ENCODE data around the gene LUC7L2. TPM values are rescaled to one million over a fixed set of nuclear protein-coding genes. Genes with fewer than 3 reads are reported as not detected.
"Not testable (repeated sequence)": the region's sequence is repeated elsewhere in the genome, so short reads cannot be mapped to it uniquely, and the experiment has no call there.

The LUC7L2 gene
- total RNA-seq, 1 donor from 2014 or later: 172 TPM

DNA sequence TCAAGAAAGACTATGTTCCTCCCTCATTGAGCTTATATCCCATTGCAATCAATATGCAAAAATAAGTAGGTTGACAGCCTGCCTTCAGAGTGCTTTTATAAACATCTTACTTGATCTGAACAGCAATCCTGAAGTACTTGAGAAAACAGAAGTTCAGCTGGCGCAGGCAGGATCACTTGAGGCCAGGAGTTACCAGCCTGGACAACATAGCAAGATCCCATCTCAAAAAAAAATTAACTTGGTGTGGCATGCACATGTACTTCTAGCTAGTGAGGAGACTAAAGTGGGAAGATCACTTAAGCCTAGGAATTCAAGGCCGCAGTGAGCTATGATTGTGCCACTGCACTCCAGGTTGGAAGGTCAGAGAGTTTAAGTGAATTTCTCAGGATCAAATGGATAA, 30.1 kb downstream of the LUC7L2 start:
- peaks cover 24% of the 10 kb centered on the region for H3K4me1 Mint-ChIP-seq
- no peak overlapping the region for H3K27ac Mint-ChIP-seq
- peaks cover 59% of the 10 kb centered on the region for H3K36me3 Mint-ChIP-seq (ENCODE audit: low read depth)
- H3K9me3 Mint-ChIP-seq: no peaks in the 10 kb centered on the region
- DNase-seq: no peak
- H3K27me3 Mint-ChIP-seq: no peaks in the 10 kb centered on the region
- no peak overlapping the region for H3K4me3 Mint-ChIP-seq
- intact Hi-C loops (cut with micrococcal nuclease): no loop called here

DNA sequence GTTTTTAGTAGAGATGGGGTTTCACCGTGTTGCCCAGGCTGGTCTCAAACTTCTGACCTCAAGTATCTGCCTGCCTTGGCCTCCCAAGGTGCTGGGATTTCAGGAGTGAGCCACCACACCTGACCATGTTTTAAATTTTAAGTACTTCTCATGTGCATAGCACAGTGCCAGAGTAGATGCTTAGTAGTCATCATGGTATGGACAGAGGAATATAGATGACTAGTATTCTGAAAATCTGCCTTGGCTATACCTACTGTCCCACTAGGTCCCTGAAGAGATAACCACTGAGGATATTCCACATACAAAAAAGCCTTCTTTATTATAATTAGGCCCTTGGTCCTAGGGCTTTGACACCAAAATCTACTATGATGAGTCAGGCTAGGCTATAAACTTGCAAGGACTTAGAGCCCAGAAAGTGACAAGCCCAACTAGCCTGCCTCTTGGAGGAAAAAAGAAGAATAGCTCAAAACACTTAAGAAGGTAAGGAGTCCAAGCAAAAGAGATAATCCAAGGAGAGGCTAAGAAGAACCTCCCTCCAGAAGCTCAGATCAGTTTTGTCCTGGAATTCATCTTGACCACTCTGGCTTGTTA, 34.0 kb downstream of the LUC7L2 start:
- H3K36me3 Mint-ChIP-seq (ENCODE audit: low read depth): peaks cover 61% of the 10 kb centered on the region
- intact Hi-C loops (cut with micrococcal nuclease): no loop called here
- H3K4me1 Mint-ChIP-seq: peaks cover 26% of the 10 kb centered on the region
- H3K9me3 Mint-ChIP-seq: no peaks in the 10 kb centered on the region
- DNase-seq: no peak
- peak overlapping the region; percentile 60 for H3K27ac Mint-ChIP-seq
- H3K27me3 Mint-ChIP-seq: no peaks in the 10 kb centered on the region
- no peak overlapping the region for H3K4me3 Mint-ChIP-seq

DNA sequence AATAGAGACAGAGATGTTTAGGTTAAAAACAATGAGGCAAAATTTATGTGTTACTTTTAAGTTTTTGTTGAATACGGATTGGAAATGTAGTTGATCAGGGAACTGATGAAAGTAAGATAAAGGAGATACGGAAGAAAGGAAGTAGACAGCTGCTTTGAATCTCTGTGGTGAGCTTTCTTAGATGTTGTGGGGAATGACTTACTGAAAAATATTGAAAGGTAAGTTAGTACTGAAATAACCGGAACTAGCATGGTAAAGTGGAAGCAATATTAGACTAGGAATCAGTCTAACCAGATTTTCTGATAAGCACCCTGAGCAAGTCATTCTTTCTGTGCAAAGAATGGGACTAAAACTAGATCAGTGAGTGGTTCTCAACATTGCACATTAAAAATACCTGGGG, 34.8 kb downstream of the LUC7L2 start:
- intact Hi-C loops (cut with micrococcal nuclease): no loop called here
- no peaks in the 10 kb centered on the region for H3K27me3 Mint-ChIP-seq
- H3K4me1 Mint-ChIP-seq: peaks cover 24% of the 10 kb centered on the region
- H3K36me3 Mint-ChIP-seq (ENCODE audit: low read depth): peaks cover 58% of the 10 kb centered on the region
- no peak for DNase-seq
- H3K4me3 Mint-ChIP-seq: peak overlapping the region; percentile 43
- no peaks in the 10 kb centered on the region for H3K9me3 Mint-ChIP-seq
- H3K27ac Mint-ChIP-seq: peak overlapping the region; percentile 60

DNA sequence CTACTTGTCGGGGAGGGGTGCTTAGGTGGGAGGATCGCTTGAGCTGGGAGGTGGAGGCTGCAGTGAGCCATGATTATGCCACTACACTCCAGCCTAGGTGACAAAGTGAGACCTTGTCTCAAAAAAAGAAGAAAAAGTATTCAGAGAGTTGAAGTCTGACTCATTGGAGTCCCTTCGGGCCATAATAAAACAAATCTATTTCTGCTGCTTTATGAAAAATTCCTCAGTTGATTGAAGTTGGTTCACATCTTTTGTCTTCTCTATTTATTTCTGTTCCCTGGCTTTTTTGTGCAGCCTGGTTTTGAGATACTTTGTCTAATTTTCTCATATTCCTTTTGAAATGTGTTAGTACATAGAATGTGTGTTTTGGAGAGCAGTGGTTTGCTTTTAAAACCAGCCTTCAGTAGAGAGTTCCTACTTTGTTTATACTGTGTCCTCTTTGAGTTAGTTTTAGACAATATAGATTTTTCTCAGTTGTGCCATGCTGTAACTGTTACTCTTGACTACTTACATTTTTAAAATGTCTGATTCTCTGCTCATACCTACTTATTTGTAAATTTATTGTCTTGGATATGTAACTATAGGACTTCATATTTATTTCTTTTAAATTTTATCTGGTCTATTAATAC, 36.7 kb downstream of the LUC7L2 start:
- Mint-ChIP-seq H3K9me3 (no peaks in the 10 kb centered on the region), H3K4me3 (no peak overlapping the region), H3K4me1 (peaks cover 21% of the 10 kb centered on the region), H3K27me3 (no peaks in the 10 kb centered on the region), H3K27ac (peak overlapping the region; percentile 58), H3K36me3 (ENCODE audit: low read depth) (peaks cover 54% of the 10 kb centered on the region)
- no peak for DNase-seq
- intact Hi-C loops (cut with micrococcal nuclease): no loop called here

DNA sequence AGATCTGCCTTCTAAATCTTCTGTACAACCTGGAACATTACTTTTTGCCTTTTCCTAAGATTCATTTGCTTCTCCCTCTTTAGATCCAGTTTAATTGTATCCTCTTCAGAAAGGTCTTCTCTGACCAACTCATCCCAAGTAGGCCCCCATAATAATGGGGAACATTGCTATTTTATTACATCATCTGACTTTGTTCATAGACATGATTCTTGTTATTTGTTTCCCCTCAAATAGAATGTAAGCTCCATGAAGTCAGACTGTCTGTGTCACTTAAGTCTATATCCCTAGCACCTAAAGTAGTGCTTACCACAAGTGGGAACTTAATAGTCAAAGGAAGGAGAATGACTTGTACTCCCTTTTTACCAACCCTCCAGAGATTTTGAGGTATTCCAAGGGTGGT, 37.5 kb downstream of the LUC7L2 start:
- H3K27me3 Mint-ChIP-seq: no peaks in the 10 kb centered on the region
- H3K36me3 Mint-ChIP-seq (ENCODE audit: low read depth): peaks cover 53% of the 10 kb centered on the region
- intact Hi-C loops (cut with micrococcal nuclease): no loop called here
- H3K4me1 Mint-ChIP-seq: peaks cover 21% of the 10 kb centered on the region
- no peak overlapping the region for H3K27ac Mint-ChIP-seq
- H3K4me3 Mint-ChIP-seq: no peak overlapping the region
- no peak for DNase-seq
- no peaks in the 10 kb centered on the region for H3K9me3 Mint-ChIP-seq

DNA sequence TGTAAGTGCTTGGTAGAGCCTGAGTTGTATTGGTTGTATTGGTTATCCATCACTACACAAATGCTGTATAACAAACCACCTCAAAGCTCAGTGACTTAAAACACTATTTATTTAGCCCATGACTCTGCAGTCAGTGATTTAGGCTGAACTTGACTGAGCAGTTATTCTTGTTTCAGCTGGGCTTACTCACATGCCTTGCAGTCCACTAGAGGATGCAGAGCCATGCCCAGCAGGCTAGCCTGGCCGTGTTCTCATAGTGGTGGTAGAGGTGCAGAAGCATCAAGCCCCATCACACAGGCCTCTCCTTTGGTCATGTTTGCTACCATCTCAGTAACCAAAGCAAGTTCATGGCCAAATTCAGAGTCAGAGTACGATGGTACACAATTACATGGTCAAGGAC, 43.9 kb downstream of the LUC7L2 start:
- DNase-seq: no peak
- Mint-ChIP-seq H3K36me3 (ENCODE audit: low read depth) (peaks cover 58% of the 10 kb centered on the region), H3K27me3 (no peaks in the 10 kb centered on the region), H3K9me3 (no peaks in the 10 kb centered on the region), H3K27ac (no peak overlapping the region), H3K4me3 (no peak overlapping the region), H3K4me1 (peaks cover 6% of the 10 kb centered on the region)
- intact Hi-C loops (cut with micrococcal nuclease): no loop called here

DNA sequence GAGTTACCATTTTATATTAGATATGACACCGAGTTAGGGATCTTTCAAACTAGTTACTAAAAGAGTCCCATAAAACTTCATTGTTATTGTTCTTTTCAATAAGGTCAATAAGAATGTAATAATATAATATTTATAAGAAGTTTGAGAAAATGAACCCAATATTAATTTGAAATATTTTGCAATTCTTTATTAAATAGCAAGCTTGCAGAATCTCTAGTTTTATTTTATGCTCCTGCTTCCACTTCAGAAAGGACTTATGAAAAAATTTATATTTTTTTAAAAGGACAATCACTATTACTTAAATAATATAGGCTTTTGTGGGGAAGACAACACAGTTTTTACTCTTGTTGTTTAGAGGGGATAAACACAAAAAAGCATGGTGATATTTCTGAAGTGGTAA, 47.9 kb downstream of the LUC7L2 start:
- Mint-ChIP-seq H3K27me3 (no peaks in the 10 kb centered on the region), H3K36me3 (ENCODE audit: low read depth) (peaks cover 61% of the 10 kb centered on the region), H3K4me1 (peaks cover 6% of the 10 kb centered on the region), H3K9me3 (no peaks in the 10 kb centered on the region), H3K27ac (no peak overlapping the region), H3K4me3 (no peak overlapping the region)
- intact Hi-C loops (cut with micrococcal nuclease): no loop called here
- DNase-seq: no peak

DNA sequence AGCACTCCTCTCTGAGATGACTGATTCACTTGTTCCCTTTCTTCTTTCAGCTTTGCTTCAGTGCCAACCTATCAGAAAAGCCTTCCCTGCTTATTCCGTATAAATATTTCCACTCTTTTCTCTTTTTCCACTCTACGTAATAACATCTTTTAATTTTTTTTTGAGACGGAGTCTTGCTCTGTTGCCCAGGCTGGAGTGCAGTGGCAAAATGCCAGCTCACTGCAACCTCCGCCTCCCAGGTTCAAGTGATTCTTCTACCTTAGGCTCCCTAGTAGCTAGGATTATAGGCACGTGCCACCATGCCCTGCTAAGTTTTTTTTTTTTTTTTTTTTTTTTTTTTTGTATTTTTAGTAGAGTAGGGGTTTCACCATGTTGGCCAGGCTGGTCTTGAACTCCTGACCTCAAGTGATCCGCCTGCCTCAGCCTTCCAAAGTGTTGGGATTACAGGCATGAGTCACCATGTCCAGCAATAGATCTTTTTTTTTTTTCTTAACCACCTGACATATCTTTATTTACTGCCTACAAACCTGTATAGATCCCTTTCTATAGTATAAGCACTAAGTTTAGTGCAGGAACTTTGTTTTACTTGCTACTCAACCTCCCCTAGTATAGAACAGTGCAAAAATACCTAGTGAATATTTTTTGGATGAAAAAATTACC, 55.2 kb downstream of the LUC7L2 start:
- H3K27me3 Mint-ChIP-seq; H3K4me1 Mint-ChIP-seq; intact Hi-C loops (cut with micrococcal nuclease); H3K9me3 Mint-ChIP-seq; H3K4me3 Mint-ChIP-seq; H3K27ac Mint-ChIP-seq; DNase-seq: not testable (repeated sequence)
- peaks cover 59% of the 10 kb centered on the region for H3K36me3 Mint-ChIP-seq (ENCODE audit: low read depth)

DNA sequence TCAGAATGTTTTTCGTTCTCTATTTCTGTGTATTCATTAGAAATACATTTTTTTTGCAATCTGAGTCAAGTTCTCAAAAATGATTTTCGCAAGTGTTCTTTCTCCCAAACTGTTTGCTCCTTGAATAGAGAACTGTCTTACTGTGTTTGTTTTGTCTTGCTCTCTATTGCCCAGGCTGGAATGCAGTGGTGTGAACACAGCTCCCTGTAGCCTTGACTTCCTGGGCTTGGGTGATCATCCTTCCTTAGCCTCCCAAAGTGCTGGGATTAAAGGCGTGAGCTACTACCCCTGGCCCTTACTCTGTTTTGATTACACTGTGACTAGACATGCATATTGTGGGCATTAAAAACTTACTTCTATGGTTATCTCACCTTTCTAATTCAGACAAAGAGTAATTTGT, 56.7 kb downstream of the LUC7L2 start:
- H3K9me3 Mint-ChIP-seq: no peaks in the 10 kb centered on the region

DNA sequence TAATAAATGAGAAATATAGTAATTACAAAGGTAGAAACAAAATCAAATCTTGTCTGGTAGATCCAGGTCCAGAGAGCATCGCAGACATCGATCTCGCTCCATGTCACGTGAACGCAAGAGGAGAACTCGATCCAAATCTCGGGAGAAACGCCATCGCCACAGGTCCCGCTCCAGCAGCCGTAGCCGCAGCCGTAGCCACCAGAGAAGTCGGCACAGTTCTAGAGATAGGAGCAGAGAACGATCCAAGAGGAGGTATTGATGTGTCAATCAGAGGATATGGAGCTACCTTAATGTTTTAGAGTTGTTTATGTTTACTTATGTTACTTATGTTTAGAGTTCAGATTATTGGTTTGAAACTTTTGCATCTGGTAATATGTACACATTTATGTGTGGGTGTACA, 57.8 kb downstream of the LUC7L2 start:
- DNase-seq: no peak
- Mint-ChIP-seq H3K9me3 (no peaks in the 10 kb centered on the region), H3K4me3 (no peak overlapping the region), H3K27ac (peak overlapping the region; percentile 5), H3K27me3 (no peaks in the 10 kb centered on the region), H3K4me1 (no peaks in the 10 kb centered on the region), H3K36me3 (ENCODE audit: low read depth) (peaks cover 61% of the 10 kb centered on the region)
- intact Hi-C loops (cut with micrococcal nuclease): no loop called here

More for the DNA sequence above, 56.7 kb downstream of the LUC7L2 start:
- no peak overlapping the region for H3K4me3 Mint-ChIP-seq
- intact Hi-C loops (cut with micrococcal nuclease): no loop called here
- H3K27ac Mint-ChIP-seq: no peak overlapping the region
- no peak for DNase-seq
- no peaks in the 10 kb centered on the region for H3K4me1 Mint-ChIP-seq
- peaks cover 64% of the 10 kb centered on the region for H3K36me3 Mint-ChIP-seq (ENCODE audit: low read depth)
- no peaks in the 10 kb centered on the region for H3K27me3 Mint-ChIP-seq

DNA sequence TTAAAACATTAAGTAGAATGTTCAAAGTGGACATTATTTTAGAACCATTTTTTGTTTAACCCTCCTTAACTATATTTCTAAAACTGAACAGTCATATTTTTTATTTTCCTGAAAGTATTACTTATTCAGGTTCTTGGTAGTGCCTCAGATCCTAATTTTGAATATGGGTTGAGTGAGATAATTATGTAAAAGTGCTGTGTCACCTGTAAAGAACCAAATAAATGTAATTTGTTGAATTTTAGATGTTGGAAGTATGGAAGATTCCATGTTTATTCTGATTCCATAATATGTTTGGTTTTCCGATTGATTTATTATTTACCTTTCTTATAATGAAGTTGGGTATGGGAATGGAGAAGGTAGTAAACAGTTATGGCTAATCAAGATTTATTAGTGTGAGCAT, 61.4 kb downstream of the LUC7L2 start:
- H3K27me3 Mint-ChIP-seq: no peaks in the 10 kb centered on the region
- intact Hi-C loops (cut with micrococcal nuclease): no loop called here
- H3K4me1 Mint-ChIP-seq: no peaks in the 10 kb centered on the region
- no peaks in the 10 kb centered on the region for H3K9me3 Mint-ChIP-seq
- H3K27ac Mint-ChIP-seq: no peak overlapping the region
- H3K4me3 Mint-ChIP-seq: no peak overlapping the region
- DNase-seq: no peak
- peaks cover 50% of the 10 kb centered on the region for H3K36me3 Mint-ChIP-seq (ENCODE audit: low read depth)

DNA sequence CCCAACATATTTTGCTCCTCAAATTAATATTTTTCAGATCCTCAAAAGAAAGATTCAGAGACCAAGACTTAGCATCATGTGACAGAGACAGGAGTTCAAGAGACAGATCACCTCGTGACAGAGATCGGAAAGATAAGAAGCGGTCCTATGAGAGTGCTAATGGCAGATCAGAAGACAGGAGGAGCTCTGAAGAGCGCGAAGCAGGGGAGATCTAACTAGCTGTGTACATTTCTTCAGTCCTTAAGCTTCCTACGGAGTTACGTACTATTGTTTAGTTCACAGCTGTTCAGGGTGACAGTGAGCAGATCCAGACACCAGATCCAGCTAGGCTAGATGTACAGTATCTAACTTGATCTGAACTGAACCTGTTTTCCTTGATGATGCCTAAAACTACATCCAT, 62.4 kb downstream of the LUC7L2 start:
- H3K27ac Mint-ChIP-seq: no peak overlapping the region
- no peaks in the 10 kb centered on the region for H3K9me3 Mint-ChIP-seq
- no peak overlapping the region for H3K4me3 Mint-ChIP-seq
- intact Hi-C loops (cut with micrococcal nuclease): no loop called here
- no peaks in the 10 kb centered on the region for H3K27me3 Mint-ChIP-seq
- no peak for DNase-seq
- no peaks in the 10 kb centered on the region for H3K4me1 Mint-ChIP-seq
- H3K36me3 Mint-ChIP-seq (ENCODE audit: low read depth): peaks cover 44% of the 10 kb centered on the region

DNA sequence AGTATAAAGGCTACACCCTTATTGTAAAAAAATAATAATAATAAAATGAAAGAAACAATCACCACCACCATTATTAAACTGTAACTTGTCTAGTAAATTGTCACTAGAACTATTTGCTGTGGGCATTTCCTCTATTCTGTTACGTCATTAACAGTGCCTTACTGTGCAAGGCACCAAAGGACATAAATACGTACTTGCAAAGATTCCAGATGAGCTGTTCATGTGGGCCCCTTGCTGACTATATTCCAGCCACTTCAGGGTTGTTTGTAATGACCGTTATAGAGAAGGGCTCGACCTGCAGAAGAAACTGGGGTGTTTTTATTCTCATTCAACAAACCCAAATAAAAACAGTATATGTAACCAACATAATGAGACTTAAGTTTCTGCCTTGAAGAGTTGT, 63.4 kb downstream of the LUC7L2 start:
- DNase-seq: no peak
- Mint-ChIP-seq H3K27me3 (no peaks in the 10 kb centered on the region), H3K36me3 (ENCODE audit: low read depth) (peaks cover 38% of the 10 kb centered on the region), H3K9me3 (no peaks in the 10 kb centered on the region), H3K27ac (no peak overlapping the region), H3K4me1 (no peaks in the 10 kb centered on the region), H3K4me3 (no peak overlapping the region)
- intact Hi-C loops (cut with micrococcal nuclease): no loop called here

DNA sequence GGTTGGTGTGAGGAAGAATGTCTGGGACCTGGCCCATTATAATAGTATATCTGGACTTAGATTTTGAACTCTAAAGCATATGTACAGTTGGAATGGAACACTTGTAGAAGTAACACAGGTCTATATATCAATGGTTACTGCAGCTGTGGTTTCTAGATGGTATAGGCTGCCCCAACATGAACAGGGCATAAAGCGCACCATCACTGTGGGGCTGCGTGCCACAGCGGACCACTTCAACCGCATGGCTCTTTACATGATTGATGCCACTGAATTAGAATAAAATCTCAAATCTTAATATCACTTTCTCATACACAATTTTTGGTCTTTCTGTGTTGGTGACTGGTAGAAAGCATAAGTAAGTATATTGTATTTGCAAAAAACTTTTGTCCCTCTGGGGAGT, 64.3 kb downstream of the LUC7L2 start:
- intact Hi-C loops (cut with micrococcal nuclease): no loop called here
- Mint-ChIP-seq H3K27ac (no peak overlapping the region), H3K9me3 (no peaks in the 10 kb centered on the region), H3K4me3 (no peak overlapping the region), H3K4me1 (no peaks in the 10 kb centered on the region), H3K36me3 (ENCODE audit: low read depth) (peaks cover 39% of the 10 kb centered on the region), H3K27me3 (no peaks in the 10 kb centered on the region)
- no peak for DNase-seq

Data from activated CD4-positive, alpha-beta T cell treated with anti-CD3 and anti-CD28 coated beads, Interleukin-2, amount 10 ng/mL, durations not matched to agents 24 days and 14 days (primary cell).